H9 (cell line): ENCODE data around the gene CNTFR. TPM values are rescaled to one million over a fixed set of nuclear protein-coding genes. Genes with fewer than 3 reads are reported as not detected.

ENCODE experiments used
- DNase-seq: peaks from one replicate; pipeline ENCODE4 v3.0.0-alpha.2; 2017
- H2AFZ ChIP-seq: one replicate; pipeline ENCODE4 v1.6.1; 2013; ENCODE audit warnings: mild to moderate bottlenecking, low read length, control low read depth, moderate library complexity
- H2AK5ac ChIP-seq: 2 replicates; pipeline ENCODE4 v1.6.1; 2013; ENCODE audit warnings: low read length, control low read depth, mixed read lengths; ENCODE audit not compliant: insufficient read length
- H2BK120ac ChIP-seq: one replicate; pipeline ENCODE4 v1.6.1; 2013; ENCODE audit warnings: low read depth, mild to moderate bottlenecking, low read length, control low read depth, inconsistent platforms; ENCODE audit not compliant: poor library complexity, severe bottlenecking
- H2BK12ac ChIP-seq: 2 replicates; pipeline ENCODE4 v1.6.1; 2013; ENCODE audit warnings: low read length, control low read depth, mixed read lengths, low read depth; ENCODE audit not compliant: insufficient read length
- H2BK15ac ChIP-seq: 2 replicates; pipeline ENCODE4 v1.6.1; 2013; ENCODE audit warnings: low read depth, low read length, control low read depth
- H2BK20ac ChIP-seq: one replicate; pipeline ENCODE4 v1.6.1; 2013; ENCODE audit warnings: low read depth, mild to moderate bottlenecking, low read length, control low read depth, inconsistent platforms; ENCODE audit not compliant: poor library complexity, severe bottlenecking
- H2BK5ac ChIP-seq: 2 replicates; pipeline ENCODE4 v1.6.1; 2013; ENCODE audit warnings: low read length, control low read depth, mixed read lengths; ENCODE audit not compliant: insufficient read length
- H3K14ac ChIP-seq: 2 replicates; pipeline ENCODE4 v1.6.1; 2013; ENCODE audit warnings: low read length, control low read depth; ENCODE audit not compliant: insufficient read depth
- H3K18ac ChIP-seq: 2 replicates; pipeline ENCODE4 v1.6.1; 2013; ENCODE audit warnings: low read depth, mild to moderate bottlenecking, mixed read lengths, low read length, control low read depth; ENCODE audit not compliant: insufficient read length
- H3K23ac ChIP-seq: 2 replicates; pipeline ENCODE4 v1.6.1; 2013; ENCODE audit warnings: low read length, control low read depth, mixed read lengths, low read depth; ENCODE audit not compliant: insufficient read length
- H3K23me2 ChIP-seq: 2 replicates; pipeline ENCODE4 v1.6.1; 2013; ENCODE audit warnings: low read depth, mild to moderate bottlenecking, mixed read lengths, low read length, control low read depth; ENCODE audit not compliant: insufficient read length, poor library complexity, severe bottlenecking
- H3K27ac ChIP-seq: 2 replicates; pipeline ENCODE4 v1.5.1; 2013; ENCODE audit warnings: low read length, control low read depth, mixed read lengths, low read depth; ENCODE audit not compliant: insufficient read length
- H3K27me3 ChIP-seq: 2 replicates; pipeline ENCODE4 v1.6.1; 2013; ENCODE audit warnings: low read length, control low read depth, inconsistent platforms; ENCODE audit not compliant: insufficient read depth
- H3K4ac ChIP-seq: 2 replicates; pipeline ENCODE4 v1.6.1; 2013; ENCODE audit warnings: low read depth, mild to moderate bottlenecking, control low read depth, inconsistent platforms, low read length, moderate library complexity
- H3K4me1 ChIP-seq: 2 replicates; pipeline ENCODE4 v1.6.1; 2013; ENCODE audit warnings: low read length, control low read depth, inconsistent platforms; ENCODE audit not compliant: insufficient read depth
- H3K4me2 ChIP-seq: 2 replicates; pipeline ENCODE4 v1.6.1; 2013; ENCODE audit warnings: low read length, control low read depth, mixed read lengths; ENCODE audit not compliant: insufficient read length, insufficient read depth
- H3K56ac ChIP-seq: 2 replicates; pipeline ENCODE4 v1.6.1; 2013; ENCODE audit warnings: low read depth, mild to moderate bottlenecking, mixed read lengths, low read length, control low read depth; ENCODE audit not compliant: insufficient read length
- H3K79me1 ChIP-seq: 2 replicates; pipeline ENCODE4 v1.6.1; 2013; ENCODE audit warnings: low read depth, mild to moderate bottlenecking, moderate library complexity, low read length, control low read depth, inconsistent platforms; ENCODE audit not compliant: insufficient read depth, poor library complexity, severe bottlenecking
- H3K79me2 ChIP-seq: 2 replicates; pipeline ENCODE4 v1.6.1; 2013; ENCODE audit warnings: low read length, control low read depth, inconsistent platforms; ENCODE audit not compliant: insufficient read depth
- H3K9ac ChIP-seq: 2 replicates; pipeline ENCODE4 v1.6.1; 2013; ENCODE audit warnings: low read length, control low read depth, mixed read lengths; ENCODE audit not compliant: insufficient read length; ENCODE audit errors: extremely low read depth
- H3K9me3 ChIP-seq: one replicate; pipeline ENCODE4 v1.6.1; 2013; ENCODE audit warnings: low read depth, low read length, inconsistent platforms; ENCODE audit not compliant: control insufficient read depth
- H3T11ph ChIP-seq: one replicate; pipeline ENCODE4 v1.6.1; 2013; ENCODE audit warnings: mild to moderate bottlenecking, low read length, control low read depth, inconsistent platforms
- H4K20me1 ChIP-seq: one replicate; pipeline ENCODE4 v1.6.1; 2013; ENCODE audit not compliant: control insufficient read depth, insufficient read length, insufficient read depth
- H4K5ac ChIP-seq: 2 replicates; pipeline ENCODE4 v1.6.1; 2013; ENCODE audit warnings: low read depth, mild to moderate bottlenecking, mixed read lengths, low read length, control low read depth; ENCODE audit not compliant: insufficient read length
- H4K8ac ChIP-seq: replicated peaks from 2 replicates; pipeline ENCODE4 v1.6.1; 2013; ENCODE audit warnings: low read length, control low read depth, mixed read lengths, low read depth; ENCODE audit not compliant: insufficient read length
- H4K91ac ChIP-seq: 2 replicates; pipeline ENCODE4 v1.6.1; 2013; ENCODE audit warnings: low read depth, mild to moderate bottlenecking, moderate library complexity, mixed read lengths, low read length, control low read depth; ENCODE audit not compliant: insufficient read length
- H3K27ac Mint-ChIP-seq, 3 experiments: 2 replicates in 2 of 3; 3 replicates in 1 of 3; pipeline ENCODE4 v1.8.0; 2020 to 2021; ENCODE audit warnings: mixed read lengths in 3 of 3, mild to moderate bottlenecking in 1 of 3, moderate library complexity in 1 of 3
- H3K27me3 Mint-ChIP-seq: 2 replicates; pipeline ENCODE4 v1.8.0; 2021; ENCODE audit warnings: low read depth, mild to moderate bottlenecking, moderate library complexity, mixed read lengths
- H3K36me3 Mint-ChIP-seq, 3 experiments: 2 replicates in 2 of 3; 3 replicates in 1 of 3; pipeline ENCODE4 v1.8.0; 2020 to 2021; ENCODE audit warnings: low read depth in 3 of 3, mixed read lengths in 3 of 3; ENCODE audit not compliant: insufficient read depth in 1 of 3
- H3K4me1 Mint-ChIP-seq, 2 experiments: 2 replicates each; pipeline ENCODE4 v1.8.0; 2020; ENCODE audit warnings: mixed read lengths in 2 of 2
- H3K4me3 Mint-ChIP-seq, 2 experiments: 2 replicates in 1 of 2; 3 replicates in 1 of 2; pipeline ENCODE4 v1.8.0; 2020 to 2021; ENCODE audit warnings: mild to moderate bottlenecking in 2 of 2, mixed read lengths in 2 of 2, moderate library complexity in 1 of 2
- H3K9me3 Mint-ChIP-seq, 2 experiments: 2 replicates in 1 of 2; 3 replicates in 1 of 2; pipeline ENCODE4 v1.8.0; 2020; ENCODE audit warnings: mild to moderate bottlenecking in 2 of 2, mixed read lengths in 2 of 2, moderate library complexity in 1 of 2
- WGBS: extraction: QIAGEN DNeasy Blood & Tissue Kit; methylation state at CpG from one replicate; pipeline ENCODE4 v1.1.7; 2013; ENCODE audit warnings: missing lambda C conversion rate, low lambda C conversion rate, mixed read lengths; ENCODE audit not compliant: insufficient read length; ENCODE audit errors: extremely low coverage; 5-methylcytosine and 5-hydroxymethylcytosine counted together
- total RNA-seq: library from RNA; stranded (reverse); gene quantifications from 2 replicates; pipeline ENCODE4 v1.2.1, GENCODE V29; 2021
- TF ChIP-seq, protein P1 (sequence below): fragments of 200-600 bp; sonication (generic); conservative IDR thresholded peaks from 3 replicates; pipeline ENCODE4 v1.8.0; 2021; ENCODE audit warnings: antibody characterized with exemption, mild to moderate bottlenecking

Gene CNTFR
- total RNA-seq, 1 experiment from 2014 or later = 0.55 TPM

DNA sequence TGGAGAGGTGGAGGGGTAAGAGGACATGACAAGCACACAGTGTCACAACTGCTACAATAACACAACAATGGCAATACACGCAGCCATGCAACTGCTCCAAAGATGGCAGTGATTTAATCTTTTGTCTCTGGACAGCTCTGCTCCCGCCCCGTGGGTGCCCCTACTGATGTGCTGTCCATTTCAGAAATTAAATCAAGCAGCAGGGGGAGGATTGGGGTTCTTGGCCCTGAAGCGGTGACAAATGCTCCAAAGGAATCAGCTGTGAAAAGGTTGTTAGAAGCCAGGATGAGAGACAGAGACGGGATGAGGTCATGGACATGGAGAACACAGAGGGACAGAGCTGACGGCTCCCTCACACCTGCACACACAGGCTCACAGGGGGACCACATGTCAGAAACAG is 22.6 kb downstream of the CNTFR start:
- no peak overlapping the region for H2BK12ac ChIP-seq
- no peak overlapping the region for H2AFZ ChIP-seq
- Mint-ChIP-seq H3K4me3 (no peak overlapping the region), H3K36me3 (no peaks in the 10 kb centered on the region), H3K27me3 (peaks cover 48% of the 10 kb centered on the region), H3K27ac (no peak overlapping the region; a peak in 1 of 7 replicates), H3K4me1 (peaks cover 17 to 35% of the 10 kb centered on the region in 2 experiments), H3K9me3 (0 out of 5 replicates have a peak, but pooled peaks cover 0 to 2% of the 10 kb centered on the region in 2 experiments)
- H3K9me3 ChIP-seq = no peaks in the 10 kb centered on the region
- no peak overlapping the region for H3K27ac ChIP-seq
- no peaks in the 10 kb centered on the region; the same call in 1 of the 2 replicates for H3K4me1 ChIP-seq
- no peak overlapping the region for H3K9ac ChIP-seq
- no peaks in the 10 kb centered on the region for H3K27me3 ChIP-seq
- DNase-seq = no peak
- WGBS = no CpG with 5 or more reads among the region's 6 CpGs
- H3T11ph ChIP-seq = no peak overlapping the region
- no peak overlapping the region for H3K4me2 ChIP-seq
- H2AK5ac ChIP-seq = no peak overlapping the region
- no peaks in the 10 kb centered on the region for H3K23me2 ChIP-seq
- no peaks in the 10 kb centered on the region for H3K79me1 ChIP-seq
- H3K4ac ChIP-seq = no peak overlapping the region
- H4K20me1 ChIP-seq = peaks cover 4% of the 10 kb centered on the region
- H3K56ac ChIP-seq = no peak overlapping the region
- no peak overlapping the region for H2BK5ac ChIP-seq
- H4K5ac ChIP-seq = no peak overlapping the region
- H2BK15ac ChIP-seq = no peak overlapping the region
- no peak overlapping the region for H2BK120ac ChIP-seq
- H2BK20ac ChIP-seq = no peak overlapping the region
- H4K91ac ChIP-seq = no peak overlapping the region
- H3K18ac ChIP-seq = no peak overlapping the region
- no peak overlapping the region for H3K14ac ChIP-seq
- no peaks in the 10 kb centered on the region for H3K79me2 ChIP-seq
- H4K8ac ChIP-seq = no peak overlapping the region
- TF ChIP-seq, protein P1, sequence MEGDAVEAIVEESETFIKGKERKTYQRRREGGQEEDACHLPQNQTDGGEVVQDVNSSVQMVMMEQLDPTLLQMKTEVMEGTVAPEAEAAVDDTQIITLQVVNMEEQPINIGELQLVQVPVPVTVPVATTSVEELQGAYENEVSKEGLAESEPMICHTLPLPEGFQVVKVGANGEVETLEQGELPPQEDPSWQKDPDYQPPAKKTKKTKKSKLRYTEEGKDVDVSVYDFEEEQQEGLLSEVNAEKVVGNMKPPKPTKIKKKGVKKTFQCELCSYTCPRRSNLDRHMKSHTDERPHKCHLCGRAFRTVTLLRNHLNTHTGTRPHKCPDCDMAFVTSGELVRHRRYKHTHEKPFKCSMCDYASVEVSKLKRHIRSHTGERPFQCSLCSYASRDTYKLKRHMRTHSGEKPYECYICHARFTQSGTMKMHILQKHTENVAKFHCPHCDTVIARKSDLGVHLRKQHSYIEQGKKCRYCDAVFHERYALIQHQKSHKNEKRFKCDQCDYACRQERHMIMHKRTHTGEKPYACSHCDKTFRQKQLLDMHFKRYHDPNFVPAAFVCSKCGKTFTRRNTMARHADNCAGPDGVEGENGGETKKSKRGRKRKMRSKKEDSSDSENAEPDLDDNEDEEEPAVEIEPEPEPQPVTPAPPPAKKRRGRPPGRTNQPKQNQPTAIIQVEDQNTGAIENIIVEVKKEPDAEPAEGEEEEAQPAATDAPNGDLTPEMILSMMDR = no peak
- H3K23ac ChIP-seq = no peak overlapping the region
